ENCODE results near the gene STT3A.

STT3A gene

DNA sequence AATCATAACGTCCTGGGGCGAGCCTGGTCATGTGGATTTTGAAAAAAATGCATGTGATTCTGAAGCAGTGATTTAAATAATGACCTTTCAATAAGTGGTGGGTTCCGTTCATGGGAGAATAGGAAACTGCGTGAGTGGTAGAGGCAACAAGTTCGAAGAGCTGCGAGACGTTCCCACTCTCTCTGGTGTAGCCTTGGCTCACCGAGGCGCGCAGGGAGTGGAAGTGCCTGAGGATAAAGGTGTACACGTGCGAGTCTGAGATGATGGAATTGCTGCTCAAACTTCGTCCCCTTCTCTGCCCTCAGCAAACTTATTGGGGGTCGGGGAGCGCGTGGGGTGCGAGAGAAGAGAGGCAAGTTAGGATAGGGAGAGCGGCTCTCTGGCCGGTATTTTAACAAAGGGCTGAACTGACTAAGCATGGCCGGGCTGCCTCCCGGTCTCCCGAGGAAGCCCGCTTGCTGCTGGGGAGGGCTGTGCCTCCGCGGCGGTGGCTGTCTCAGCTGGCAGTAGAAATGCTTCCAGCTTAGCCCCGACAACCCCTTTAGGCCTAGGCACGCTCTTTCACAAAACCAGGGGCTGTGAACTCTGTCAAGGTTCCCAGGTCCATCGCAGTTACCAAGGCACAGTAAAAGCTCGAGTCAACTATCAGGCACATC, 875 bp upstream of the STT3A start:
- peak; percentile 11 to 14 for DNase-seq

DNA sequence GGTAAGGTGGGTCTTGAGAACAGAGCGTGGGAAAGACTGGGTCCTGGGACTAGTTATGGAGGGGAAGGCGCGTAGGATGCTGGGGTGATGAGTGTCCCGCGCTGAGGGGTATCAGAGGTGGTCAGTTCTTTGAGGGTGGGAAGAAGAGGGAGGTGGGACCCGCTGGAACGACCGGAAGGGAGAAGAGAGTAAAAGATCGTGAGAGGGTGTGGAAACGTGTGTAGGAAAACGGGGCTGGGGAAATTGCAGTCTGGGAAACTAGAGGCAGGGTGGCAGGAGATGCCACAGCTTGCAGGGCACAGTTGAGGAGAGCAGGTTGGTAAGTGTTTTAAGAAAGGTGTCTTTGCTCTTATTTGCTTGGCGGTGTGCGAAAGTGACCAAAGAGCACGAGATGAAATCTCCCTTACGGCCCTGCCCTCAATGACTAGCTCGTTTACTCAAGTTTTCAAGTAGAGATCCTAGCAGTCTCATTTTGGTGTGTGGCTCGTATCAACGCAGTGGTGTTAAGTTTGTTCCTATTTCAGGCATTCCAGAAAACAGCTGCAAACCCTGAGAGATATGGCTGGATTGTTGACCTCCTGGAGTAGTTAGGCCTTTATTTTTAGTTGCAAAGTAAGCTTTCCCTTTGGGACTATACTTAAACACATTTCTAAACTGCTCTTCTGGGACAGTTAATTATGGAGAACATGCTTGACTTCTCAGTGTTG, 615 bp downstream of the STT3A start:
- DNase-seq, result no peak

DNA sequence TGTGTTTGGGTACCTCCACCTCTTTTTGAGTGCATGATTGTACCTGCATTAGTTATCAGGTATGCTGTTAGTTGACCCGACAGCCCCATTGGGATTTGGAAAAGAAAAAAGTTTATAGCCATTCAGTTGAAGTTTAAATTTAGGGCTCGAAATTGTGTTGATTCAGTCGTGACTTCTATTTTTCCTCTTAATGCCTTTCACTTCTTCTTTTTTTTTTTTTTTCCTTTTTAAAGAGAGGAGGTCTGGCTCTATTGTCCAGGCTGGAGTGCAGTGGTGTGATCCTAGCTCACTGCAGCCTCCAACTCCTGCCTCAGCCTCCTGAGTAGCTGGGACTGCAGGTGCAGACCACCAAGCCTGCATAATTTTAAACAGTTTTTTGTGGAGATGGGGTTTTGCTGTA, 2.3 kb downstream of the STT3A start:
- DNase-seq, result no peak

DNA sequence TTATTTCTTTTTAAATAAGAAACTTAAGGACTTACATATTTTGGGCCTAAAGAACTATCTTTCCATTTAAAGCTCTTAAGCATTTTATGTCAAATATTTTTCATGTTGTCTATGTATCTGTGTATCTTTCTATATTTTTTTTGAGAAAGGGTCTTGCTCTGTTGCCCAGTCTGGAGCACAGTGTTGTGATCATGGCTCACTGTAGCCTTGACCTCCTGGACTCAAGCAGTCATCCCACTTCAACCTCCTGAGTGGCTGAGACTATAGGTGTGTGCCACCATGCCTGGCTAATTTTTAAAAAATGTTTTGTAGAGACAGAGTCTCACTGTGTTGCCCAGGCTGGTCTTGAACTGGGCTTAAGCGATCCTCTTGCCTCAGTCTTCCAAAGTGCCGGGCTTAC, 8.0 kb downstream of the STT3A start:
- no peak for DNase-seq

DNA sequence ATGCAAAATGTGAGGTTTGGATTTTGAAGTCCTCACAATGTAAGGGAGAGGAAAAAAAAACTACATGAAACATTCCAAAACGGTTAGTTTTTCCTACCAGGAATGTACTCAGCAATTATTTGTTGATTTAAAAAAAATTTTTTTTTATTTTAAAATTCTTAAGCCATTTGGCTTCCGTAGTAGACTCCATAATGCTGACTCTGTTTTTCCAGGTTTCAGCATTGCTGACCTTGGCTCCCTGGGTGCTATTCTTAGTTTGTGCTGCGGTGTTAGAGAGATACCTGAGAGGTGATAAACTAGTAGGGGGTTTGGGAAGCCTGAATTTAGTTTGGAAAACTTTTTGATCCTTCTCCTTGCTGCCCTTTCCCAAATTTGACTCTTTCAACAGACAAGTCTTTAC, 10.6 kb downstream of the STT3A start:
- DNase-seq, result no peak

DNA sequence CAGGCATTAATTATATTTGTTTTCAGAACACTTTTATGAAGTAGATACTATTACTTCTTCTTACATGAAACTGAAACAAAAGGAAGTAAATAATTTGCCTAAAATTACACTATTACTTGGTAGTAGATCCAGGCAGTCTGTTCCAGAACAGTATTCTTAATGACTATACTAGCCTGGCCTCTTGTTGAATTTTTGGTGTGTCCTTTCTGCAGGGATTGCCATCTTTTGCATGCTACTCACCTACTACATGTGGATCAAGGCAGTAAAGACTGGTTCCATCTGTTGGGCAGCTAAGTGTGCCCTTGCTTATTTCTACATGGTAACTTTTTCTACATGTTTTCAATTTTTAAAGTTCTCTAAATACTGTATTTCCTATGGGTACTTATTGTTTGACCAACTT, 12.8 kb downstream of the STT3A start:
- no peak for DNase-seq

DNA sequence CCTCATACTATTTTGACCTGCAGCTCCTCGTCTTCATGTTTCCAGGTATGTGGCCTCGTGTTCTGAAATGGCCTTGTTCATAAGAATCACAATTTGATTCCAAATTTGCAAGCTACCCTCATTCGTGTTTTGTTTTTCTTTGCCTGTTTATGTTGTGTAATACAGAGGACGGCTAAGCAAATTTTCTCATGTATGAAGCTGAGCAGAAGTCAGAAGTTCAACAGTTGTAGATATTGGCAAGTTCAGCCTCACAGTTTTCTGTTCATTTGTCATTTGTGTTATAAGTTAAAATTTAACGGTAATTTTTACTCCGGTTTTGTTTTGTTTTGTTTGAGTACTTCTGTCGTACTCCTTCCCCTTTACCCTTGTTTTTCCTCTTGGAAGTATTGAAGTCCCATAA, 16.9 kb downstream of the STT3A start:
- DNase-seq, result no peak

DNA sequence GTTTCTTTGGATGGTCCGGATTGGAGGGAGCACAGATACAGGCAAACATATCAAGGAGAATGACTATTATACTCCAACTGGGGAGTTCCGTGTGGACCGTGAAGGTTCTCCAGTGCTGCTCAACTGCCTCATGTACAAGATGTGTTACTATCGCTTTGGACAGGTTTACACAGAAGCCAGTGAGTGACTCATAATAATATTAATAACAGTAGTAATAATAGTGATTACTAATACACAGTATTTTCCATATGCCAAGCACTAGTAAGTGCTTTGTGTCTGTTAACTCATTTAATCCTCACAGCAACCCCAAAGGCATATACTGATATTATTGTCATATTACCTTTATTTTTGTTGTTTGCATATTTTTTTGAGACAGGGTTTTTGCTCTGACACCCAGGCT, 25.7 kb downstream of the STT3A start:
- no peak for DNase-seq

DNA sequence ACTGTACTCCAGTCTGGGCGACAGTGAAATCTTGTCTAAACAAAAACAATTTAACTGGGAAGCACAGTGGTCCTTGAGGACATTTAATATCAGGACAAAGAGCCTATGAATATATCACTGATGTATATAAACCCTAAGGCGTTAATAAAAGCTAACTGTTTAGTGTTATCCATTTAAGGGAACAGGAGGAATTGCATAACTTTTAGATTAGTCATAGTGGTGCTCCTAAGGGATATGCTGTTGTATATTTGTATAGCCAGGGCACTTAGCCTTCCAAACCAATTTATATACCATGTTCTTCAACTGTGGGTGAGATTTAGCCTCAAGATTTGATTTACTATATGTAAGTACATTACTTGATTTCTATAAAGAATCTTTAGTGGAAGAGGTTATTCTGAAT, 29.3 kb downstream of the STT3A start:
- DNase-seq, result no peak

DNA sequence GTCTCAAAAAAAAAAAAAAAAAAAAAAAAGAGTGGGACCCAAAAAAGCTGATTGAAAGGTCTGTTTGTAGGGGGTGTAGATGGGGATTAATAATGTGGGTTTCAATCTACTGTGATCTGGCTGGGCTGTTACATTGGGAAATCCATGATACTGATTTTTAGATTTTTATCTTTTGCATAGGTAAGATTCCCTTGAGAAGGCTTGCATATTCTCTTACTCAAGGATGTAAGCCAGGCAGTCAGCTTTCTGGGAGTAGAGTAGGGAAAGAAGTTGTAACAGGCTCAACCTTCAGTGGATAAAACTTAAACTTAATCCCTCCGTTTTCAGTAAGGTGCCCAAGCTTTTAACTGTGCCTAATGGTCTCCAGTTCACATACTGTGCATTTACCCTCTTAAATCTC, 30.4 kb downstream of the STT3A start:
- no peak for DNase-seq

DNA sequence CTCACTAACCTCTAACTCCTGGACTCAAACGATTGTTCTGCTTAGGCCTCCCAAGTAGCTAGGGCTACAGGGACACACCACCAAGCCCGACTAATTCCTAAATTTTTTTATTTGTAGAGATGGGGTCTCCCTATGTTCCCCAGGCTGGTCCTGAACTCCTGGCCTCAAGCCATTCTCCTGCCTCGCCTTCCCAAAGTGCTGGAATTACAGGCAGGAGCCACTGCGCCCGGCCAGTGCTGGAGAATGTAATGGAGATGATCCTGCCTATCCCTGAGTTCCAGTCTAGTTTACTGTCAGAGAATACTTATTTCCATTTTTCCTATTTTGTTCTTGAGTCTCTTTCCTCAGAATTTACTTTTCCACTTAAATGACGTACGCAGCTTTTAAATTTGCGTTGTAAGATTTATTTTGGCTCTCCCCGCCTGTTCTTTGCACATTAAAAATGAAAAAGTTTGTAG, 32.1 kb downstream of the STT3A start, which contains the start of gene CHEK1:
CHEK1 (plus strand) TSS at position 408 of the 458 bp plus-strand sequence. CDS start 1,606 bp downstream, outside the sequence.
- DNase-seq, result no peak

DNA sequence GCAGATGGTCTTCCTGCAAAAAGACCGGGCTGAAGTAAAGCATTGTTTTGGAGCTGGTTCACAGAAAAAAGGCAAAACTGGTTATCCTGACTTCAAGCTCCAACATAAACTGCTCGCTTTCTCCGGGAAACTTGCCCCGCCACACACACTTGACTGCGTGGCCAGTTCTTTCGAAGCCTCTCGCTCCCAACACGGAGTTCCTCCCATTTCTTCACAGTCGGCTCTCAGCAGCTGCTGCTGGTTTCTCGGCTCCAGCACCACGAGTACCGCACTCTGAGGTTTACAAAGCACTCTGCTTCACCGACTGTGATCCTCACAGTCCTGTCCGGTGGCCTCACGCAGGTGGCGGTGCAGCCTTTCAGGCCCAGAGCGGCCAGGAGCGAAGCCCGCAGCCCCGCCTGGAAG, 32.6 kb downstream of the STT3A start:
- no peak for DNase-seq

DNA sequence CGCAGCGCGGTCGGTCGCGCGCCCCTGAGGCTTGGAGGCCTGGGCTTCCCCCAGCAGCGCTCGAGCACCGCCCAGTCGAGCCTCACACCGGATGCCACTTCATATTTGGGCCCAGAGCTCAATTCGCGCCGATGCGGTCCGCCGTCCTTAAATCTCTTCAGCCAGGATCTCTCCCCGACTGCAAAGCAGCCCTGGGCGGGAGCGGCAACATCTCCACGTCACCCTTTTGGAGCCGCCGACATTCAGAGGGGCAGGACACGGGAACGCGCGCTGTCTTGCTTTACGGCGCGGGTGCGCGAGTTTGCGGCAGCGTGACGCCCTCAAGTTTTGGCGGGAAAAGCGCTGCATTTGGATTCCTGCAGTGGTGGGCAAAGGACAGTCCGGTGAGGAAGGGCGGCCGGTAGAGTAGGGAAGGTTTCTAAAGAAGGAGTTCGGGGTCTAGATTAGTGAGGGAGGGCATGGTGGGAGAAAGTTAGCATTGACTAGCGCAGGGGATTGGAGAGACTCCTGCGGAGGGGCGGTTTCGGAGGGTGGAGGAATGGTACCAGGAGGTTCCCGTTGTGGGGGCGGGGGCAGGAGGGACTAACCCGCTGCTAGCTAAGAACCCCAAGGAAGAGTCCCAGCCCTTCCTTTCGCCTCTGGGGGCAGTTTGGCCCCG, 33.1 kb downstream of the STT3A start:
- peak; percentile 75 to 79 for DNase-seq

DNA sequence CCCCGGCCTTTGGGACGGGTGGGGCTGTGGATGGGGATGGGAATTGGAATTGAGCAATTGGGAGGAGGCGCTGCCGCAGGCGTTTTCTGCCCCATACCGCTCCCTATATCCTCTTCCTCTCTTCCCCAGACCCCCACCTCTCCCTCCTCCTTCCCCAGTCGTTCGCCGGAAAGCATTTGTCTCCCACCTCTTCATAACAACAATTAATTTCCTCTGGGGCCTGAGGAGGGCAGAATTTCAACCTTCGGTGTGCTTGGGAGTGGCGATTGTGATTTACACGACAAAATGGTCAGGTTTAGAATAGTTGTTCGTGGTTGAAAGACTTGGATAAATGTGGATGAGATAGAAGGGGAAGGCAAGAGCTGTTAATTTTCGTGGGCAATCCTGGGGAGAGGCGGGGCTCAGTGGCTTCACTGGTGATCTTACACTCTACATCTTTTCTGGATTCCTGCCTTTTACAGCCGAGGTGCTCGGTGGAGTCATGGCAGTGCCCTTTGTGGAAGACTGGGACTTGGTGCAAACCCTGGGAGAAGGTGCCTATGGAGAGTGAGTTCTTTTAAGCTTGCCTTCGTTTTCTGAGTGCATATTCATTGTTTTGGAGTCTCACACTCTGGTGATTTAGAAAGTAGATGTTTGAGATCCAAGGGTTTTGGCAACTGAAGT, 33.8 kb downstream of the STT3A start:
- DNase-seq, result peak; percentile 2 to 8

DNA sequence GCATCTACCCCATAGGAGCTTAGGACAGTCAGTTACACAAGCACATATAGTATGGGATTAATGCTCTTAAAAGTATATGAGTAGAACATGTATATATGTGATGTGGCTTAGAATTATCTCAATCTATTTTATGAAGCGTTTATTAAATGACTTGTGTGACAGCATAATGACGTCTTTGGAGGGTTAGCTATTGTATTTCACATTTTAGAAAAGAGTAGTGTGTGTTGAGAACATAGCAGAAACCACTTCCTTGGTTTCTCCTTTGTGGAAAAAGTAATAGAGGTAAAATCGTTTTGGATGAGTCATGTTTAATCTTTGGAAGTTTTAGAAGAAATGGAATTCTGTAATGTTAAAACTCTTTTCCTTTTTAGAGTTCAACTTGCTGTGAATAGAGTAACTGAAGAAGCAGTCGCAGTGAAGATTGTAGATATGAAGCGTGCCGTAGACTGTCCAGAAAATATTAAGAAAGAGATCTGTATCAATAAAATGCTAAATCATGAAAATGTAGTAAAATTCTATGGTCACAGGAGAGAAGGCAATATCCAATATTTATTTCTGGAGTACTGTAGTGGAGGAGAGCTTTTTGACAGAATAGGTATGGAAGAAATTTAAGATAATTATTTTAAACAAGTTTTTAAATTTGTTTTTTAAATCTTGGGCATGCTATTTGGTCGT, 34.7 kb downstream of the STT3A start:
- no peak for DNase-seq

DNA sequence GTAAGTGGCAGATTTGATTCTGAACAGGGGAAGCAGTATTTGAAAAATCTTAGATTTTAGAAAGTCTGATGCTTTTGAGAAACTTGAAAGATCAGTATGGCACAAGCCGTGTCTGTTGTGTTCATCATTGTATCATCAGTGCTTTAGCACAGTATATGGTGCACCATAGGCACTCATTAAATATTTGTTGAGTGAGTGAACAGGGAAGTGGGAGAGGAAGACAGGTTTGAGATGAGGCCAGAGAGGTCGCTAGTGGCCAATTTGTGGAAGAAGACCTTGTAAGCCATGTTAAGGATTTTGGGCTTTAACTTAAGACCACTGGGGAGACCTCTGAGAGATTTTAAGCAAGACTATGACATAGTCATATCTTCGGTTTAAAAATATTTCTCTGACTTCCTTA, 45.2 kb downstream of the STT3A start:
- DNase-seq, result no peak

DNA sequence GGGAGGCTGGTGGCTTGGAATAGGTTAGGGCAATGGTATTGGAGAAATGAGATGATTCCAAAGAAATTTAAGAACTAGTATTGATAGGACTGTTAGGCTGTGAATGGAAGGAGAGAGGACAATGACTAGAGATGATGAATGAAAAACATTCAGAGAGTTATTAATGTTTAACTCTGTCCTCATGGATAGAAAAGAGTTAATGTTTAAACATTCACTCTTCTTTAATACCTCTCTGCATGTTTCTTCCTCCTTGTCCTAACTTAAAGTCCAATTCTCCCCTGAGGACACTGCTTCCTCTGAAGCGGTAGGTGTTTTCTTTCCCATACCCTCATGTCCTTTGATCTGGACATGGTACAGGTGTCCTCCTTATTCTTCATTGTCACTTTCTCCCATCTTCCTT, 45.7 kb downstream of the STT3A start:
- no peak for DNase-seq

DNA sequence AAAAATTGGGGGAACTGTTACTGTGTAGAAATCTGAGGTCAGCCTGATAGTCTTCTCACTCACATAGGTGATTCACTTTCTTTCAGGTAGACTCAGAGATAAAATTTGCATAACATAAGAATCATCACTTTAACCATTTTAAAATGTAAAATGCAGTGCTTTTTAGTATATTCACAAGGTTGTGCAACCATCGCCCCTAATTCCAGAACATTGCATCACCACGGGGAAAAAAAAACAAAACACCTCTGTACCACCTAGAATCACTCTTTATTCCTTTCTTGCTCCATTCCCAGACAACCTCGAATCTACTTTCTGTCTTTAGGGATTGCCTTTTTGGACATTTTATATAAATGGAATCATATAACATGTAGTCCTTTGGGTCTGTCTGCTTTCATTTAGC, 53.2 kb downstream of the STT3A start:
- DNase-seq, result no peak

DNA sequence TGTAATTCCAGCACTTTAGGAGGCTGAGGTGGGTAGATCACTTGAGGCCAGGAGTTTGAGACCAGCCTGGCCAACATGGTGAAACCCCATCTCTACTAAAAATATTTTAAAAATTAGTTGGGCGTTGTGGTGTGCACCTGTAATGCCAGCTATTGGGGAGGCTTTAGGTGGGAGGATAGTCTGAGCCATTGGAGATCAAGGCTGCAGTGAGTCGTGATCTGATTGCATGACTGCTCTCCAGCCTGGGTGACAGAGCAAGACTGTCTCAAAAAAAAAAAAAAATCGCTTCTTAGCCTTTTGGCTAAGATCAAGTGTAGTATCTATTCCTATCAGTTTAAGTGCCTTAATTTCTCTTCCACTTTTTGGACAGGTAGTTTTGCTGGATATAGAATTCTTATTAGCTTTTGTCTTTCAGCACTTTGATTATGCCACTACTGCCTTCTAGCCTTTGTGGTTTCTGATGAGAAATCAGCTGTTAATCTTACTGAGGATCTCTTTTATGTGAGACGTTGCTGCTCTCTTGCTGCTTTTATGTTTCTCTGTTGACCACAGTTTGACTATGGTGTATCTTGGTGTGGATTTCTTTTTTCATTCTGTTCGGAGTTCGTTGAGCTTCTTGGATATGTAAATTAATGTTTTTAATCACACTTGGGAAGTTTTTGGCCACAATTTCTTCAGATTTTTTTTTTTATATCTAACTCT, 57.0 kb downstream of the STT3A start:
- no peak for DNase-seq

DNA sequence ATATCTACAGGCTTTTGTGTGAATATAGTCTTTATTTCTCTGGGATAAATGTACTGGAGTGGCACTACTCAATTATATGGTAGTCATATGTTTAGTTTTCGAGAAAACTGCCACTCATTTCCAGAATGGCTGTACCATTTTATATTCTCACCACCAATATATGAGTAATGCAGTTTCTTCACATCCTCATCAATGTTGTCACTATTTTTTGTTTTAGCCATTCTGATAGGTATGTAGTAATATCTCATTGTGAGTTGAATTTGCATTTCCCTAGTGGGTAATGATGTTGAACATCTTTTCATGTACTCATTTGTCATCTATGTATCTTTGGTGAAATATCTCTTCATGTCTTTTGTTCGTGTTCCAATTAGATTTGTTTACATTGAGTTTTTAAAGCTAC, 70.0 kb downstream of the STT3A start:
- DNase-seq, result no peak

DNA sequence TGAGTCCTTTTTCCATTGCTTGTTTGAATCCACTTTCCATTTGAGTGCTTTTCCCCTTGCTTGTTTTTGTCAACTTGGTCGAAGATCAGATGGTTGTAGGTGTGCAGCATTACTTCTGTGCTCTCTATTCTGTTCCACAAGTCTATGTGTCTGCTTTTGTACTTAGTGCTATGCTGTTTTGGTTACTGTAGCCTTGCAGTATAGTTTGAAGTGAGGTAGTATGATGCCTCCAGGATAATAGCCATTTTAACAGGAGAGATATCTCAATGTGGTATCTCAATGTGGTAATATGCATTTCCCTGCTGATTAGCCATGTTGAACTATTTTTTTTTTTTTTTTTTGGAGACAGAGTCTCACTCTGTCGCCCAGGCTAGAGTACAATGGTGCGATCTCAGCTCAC, 71.3 kb downstream of the STT3A start:
- DNase-seq, result no peak

DNA sequence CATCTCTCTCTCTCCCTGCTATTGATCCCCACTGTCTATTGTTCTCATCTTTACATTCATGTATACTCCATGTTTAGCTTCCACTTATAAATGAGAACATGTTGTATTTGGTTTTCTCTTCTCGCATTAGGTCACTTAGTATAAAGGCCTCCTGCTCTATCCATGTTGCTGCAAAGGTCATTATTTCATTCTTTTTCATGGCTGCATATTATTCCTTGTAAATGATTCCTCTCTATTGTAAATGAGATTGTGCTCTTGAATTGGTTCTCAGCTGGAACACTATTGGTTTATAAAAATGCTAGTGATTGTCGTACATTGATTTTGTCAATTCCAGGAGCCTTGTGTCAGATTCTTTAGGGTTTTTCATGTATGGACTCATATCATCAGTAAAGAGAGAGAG, 74.5 kb downstream of the STT3A start:
- DNase-seq, result no peak

All from activated CD4-positive, alpha-beta T cell treated with anti-CD3 and anti-CD28 coated beads, Interleukin-2, amount 50 U/mL, for 4 hours (primary cell).